ENCODE measurements around the gene RPS19BP1.

Gene RPS19BP1

GRCh38 chr22:39486951-39487825 is 45.4 kb downstream of the RPS19BP1 start:
- ChIA-PET CTCF (interaction anchor here (3.7 kb wide), 1 partner anchor 9 kb away, joined by 17 read pairs; no protein-coding TSS in a partner anchor), POLR2A (no interaction called here)
- no peak for TF ChIP-seq CTCF (IDR thresholded peaks at IDR 0.05; ENCODE audit: control extremely low read depth, extremely low read depth, low read depth, missing control alignments)
- no peak for DNase-seq (ENCODE audit: extremely low spot score)

- DNase-seq (ENCODE audit: extremely low spot score) = no peak
- ChIA-PET POLR2A (no interaction called here), CTCF (interaction anchor here (1.2 to 5.1 kb wide), 5 partner anchors 11 to 47 kb away, joined by 4 to 22 read pairs (median 7); no protein-coding TSS in a partner anchor)
- no peak for TF ChIP-seq CTCF (IDR thresholded peaks at IDR 0.05; ENCODE audit: control extremely low read depth, extremely low read depth, low read depth, missing control alignments)
Observed at GRCh38 chr22:39482768-39483167, 49.8 kb downstream of the RPS19BP1 start.

GRCh38 chr22:39481595-39481994 is 51.0 kb downstream of the RPS19BP1 start:
- TF ChIP-seq CTCF (IDR thresholded peaks at IDR 0.05; ENCODE audit: control extremely low read depth, extremely low read depth, low read depth, missing control alignments) = no peak
- DNase-seq (ENCODE audit: extremely low spot score) = no peak
- CTCF ChIA-PET = interaction anchor here (1.5 to 5.1 kb wide), 2 partner anchors 12 to 15 kb away, joined by 9 to 22 read pairs; no protein-coding TSS in a partner anchor
- POLR2A ChIA-PET = no interaction called here

- CTCF ChIA-PET = interaction anchor here (1.5 to 5.1 kb wide), 3 partner anchors 13 to 34 kb away, joined by 3 to 22 read pairs (median 9); no protein-coding TSS in a partner anchor
- DNase-seq (ENCODE audit: extremely low spot score) = no peak
- POLR2A ChIA-PET = no interaction called here
- no peak for TF ChIP-seq CTCF (IDR thresholded peaks at IDR 0.05; ENCODE audit: control extremely low read depth, extremely low read depth, low read depth, missing control alignments)
Observed at GRCh38 chr22:39481054-39481453, 51.5 kb downstream of the RPS19BP1 start.

GRCh38 chr22:39480557-39480956 is 52.0 kb downstream of the RPS19BP1 start:
- no peak for TF ChIP-seq CTCF (IDR thresholded peaks at IDR 0.05; ENCODE audit: control extremely low read depth, extremely low read depth, low read depth, missing control alignments)
- ChIA-PET POLR2A (no interaction called here), CTCF (interaction anchor here (1.1 to 6.2 kb wide), 5 partner anchors 12 to 34 kb away, joined by 3 to 46 read pairs (median 4); no protein-coding TSS in a partner anchor)
- DNase-seq (ENCODE audit: extremely low spot score) = no peak

DNA sequence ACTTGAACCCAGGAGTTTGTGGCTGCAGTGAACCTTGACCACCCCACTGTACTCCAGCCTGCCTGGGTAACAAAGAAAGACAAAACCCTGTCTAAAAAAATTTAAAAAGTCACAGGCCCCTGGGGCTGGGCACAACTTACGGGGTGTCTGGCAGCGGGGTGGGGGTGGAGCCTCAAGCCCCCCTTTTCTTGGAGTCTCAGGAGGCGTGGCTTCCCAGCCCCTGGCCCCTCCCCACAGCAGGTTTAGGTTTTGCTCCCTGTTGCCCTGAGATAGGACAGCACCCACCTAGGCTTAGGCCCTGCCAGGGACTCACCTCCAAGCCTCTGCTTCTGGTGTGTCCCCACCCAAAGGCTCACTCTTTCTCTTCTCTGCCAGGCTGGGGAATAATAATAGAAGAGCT is 53.3 kb downstream of the RPS19BP1 start:
- no peak for DNase-seq (ENCODE audit: extremely low spot score)
- TF ChIP-seq CTCF (IDR thresholded peaks at IDR 0.05; ENCODE audit: control extremely low read depth, extremely low read depth, low read depth, missing control alignments) = no peak
- ChIA-PET CTCF (interaction anchor here (1.1 to 6.2 kb wide), 5 partner anchors 13 to 49 kb away, joined by 3 to 46 read pairs (median 7); no protein-coding TSS in a partner anchor), POLR2A (no interaction called here)

All from GM10248 (cell line).